ENCODE data around the gene DHCR7.

The DHCR7 gene

DNA sequence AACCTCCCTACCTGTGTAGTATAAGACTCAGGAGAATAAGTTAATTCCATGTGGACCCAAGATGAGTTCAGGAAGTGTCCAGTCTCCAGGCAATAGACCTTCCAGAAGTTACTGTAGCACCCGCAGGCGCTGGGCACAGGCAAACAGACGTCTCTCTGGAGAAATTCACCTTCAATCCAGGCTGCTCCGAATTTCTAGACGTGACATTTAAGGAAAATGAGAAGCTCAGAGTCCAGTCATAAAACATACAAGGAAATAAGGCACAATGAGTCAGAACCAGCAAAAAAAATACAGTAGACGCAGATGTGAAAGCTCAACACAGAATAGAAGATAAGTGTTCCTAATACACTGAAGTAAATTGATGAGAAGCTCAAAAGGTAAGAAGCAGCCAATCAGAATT lies 19.0 kb upstream of the DHCR7 start:
- peaks cover 2% of the 10 kb centered on the region for H3K9me3 ChIP-seq (ENCODE audit: insufficient read depth, low read depth, low read length)
- H2BK12ac ChIP-seq (ENCODE audit: low read length) = no peak overlapping the region
- no peaks in the 10 kb centered on the region for H3K79me1 ChIP-seq (ENCODE audit: low read length)
- no peak overlapping the region for H3K27ac ChIP-seq (ENCODE audit: low read depth, low read length)
- H3K4ac ChIP-seq (ENCODE audit: low read depth, low read length) = no peak overlapping the region
- no peak for DNase-seq
- no peak overlapping the region for H3K23ac ChIP-seq (ENCODE audit: low read length)
- no peaks in the 10 kb centered on the region for H3K27me3 ChIP-seq (ENCODE audit: insufficient read depth, low read length)
- H3K4me2 ChIP-seq (ENCODE audit: low read length) = no peak overlapping the region
- no peak overlapping the region for H3K9ac ChIP-seq (ENCODE audit: low read length)
- WGBS (ENCODE audit: extremely low coverage, insufficient coverage, insufficient read length) = no CpG with 5 or more reads among the region's 6 CpGs
- no peak overlapping the region for H4K91ac ChIP-seq (ENCODE audit: low read depth, low read length)
- H3K4me3 ChIP-seq (ENCODE audit: low read depth, low read length) = no peak overlapping the region
- no peaks in the 10 kb centered on the region for H3K79me2 ChIP-seq (ENCODE audit: control insufficient read depth, insufficient read depth, low read length, poor library complexity)
- no peak overlapping the region for H3K18ac ChIP-seq (ENCODE audit: low read length)
- no peak overlapping the region for H2AK5ac ChIP-seq (ENCODE audit: low read length)
- H3K14ac ChIP-seq (ENCODE audit: low read length) = no peak overlapping the region
- H2AFZ ChIP-seq (ENCODE audit: insufficient read depth, low read length, poor library complexity) = no peak overlapping the region
- peaks cover under 1 to 2% of the 10 kb centered on the region in 2 experiments for H3K4me1 ChIP-seq (ENCODE audit: control insufficient read depth in 1 of 2, insufficient read depth in 2 of 2, low read length in 2 of 2)
- no peak overlapping the region for H2BK5ac ChIP-seq (ENCODE audit: low read depth, low read length, poor library complexity)
- H4K8ac ChIP-seq (ENCODE audit: low read depth, low read length) = no peak overlapping the region
- H4K12ac ChIP-seq (ENCODE audit: low read depth, low read length) = no peak overlapping the region
- peaks cover 19 to 22% of the 10 kb centered on the region in 2 experiments for H3K36me3 ChIP-seq (ENCODE audit: control insufficient read depth in 1 of 2, insufficient read depth in 2 of 2, low read length in 2 of 2)
- no peak overlapping the region for H2BK120ac ChIP-seq (ENCODE audit: insufficient read depth, low read length, poor library complexity)

DNA sequence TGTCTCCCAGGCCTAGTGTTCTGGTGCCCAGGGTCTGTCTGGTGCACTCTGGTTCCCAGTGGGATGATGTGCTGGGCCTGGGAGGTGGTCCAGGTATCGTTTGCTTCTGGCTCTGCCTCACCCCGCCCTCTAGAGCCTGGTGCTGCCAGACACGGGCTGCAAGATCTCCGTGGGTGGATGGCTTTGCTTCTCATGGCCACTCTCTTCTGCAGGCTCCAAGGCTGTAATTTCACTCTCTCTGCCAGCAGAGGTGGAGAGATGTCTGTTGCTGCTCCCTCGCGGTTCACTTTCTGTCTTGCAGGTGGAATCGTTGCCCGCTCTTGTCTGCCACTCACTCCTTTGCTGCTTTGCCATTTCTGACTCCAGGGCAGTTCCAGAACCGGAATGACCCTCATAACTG lies 18.2 kb upstream of the DHCR7 start:
- no CpG with 5 or more reads among the region's 9 CpGs for WGBS (ENCODE audit: extremely low coverage, insufficient coverage, insufficient read length)
- no peak overlapping the region for H3K14ac ChIP-seq (ENCODE audit: low read length)

DNA sequence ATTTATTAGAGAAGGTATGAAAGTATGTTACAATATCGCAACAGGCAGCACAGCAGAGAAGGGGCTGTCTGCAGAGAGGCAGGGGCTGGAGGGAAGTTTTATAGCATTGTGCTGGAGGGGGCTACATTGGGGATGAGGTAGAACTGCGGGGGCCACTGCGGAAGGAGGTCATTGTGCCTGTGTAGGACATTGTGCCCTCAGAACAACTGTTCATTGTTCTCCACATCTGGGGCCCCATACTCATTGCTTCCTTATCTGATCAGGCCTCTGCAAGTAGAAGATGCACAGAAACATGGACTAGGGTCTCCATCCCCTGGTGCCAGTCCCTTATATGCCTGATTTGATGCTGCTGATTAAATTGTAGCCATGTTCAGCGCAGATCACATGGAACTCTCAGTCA lies 16.9 kb upstream of the DHCR7 start:
- Histone ChIP-seq H4K91ac (ENCODE audit: low read depth, low read length) (no peak overlapping the region), H2AFZ (ENCODE audit: insufficient read depth, low read length, poor library complexity) (no peak overlapping the region), H2BK120ac (ENCODE audit: insufficient read depth, low read length, poor library complexity) (no peak overlapping the region), H3K79me1 (ENCODE audit: low read length) (no peaks in the 10 kb centered on the region), H2BK5ac (ENCODE audit: low read depth, low read length, poor library complexity) (no peak overlapping the region), H2BK12ac (ENCODE audit: low read length) (no peak overlapping the region), H3K36me3 (ENCODE audit: control insufficient read depth in 1 of 2, insufficient read depth in 2 of 2, low read length in 2 of 2) (peaks cover 22 to 26% of the 10 kb centered on the region in 2 experiments), H3K14ac (ENCODE audit: low read length) (no peak overlapping the region), H4K8ac (ENCODE audit: low read depth, low read length) (no peak overlapping the region), H3K27ac (ENCODE audit: low read depth, low read length) (no peak overlapping the region), H2AK5ac (ENCODE audit: low read length) (no peak overlapping the region), H3K4me3 (ENCODE audit: low read depth, low read length) (no peak overlapping the region), H3K9me3 (ENCODE audit: insufficient read depth, low read depth, low read length) (peaks cover 2% of the 10 kb centered on the region), H3K27me3 (ENCODE audit: insufficient read depth, low read length) (no peaks in the 10 kb centered on the region), H3K4ac (ENCODE audit: low read depth, low read length) (no peak overlapping the region), H3K4me2 (ENCODE audit: low read length) (no peak overlapping the region), H4K12ac (ENCODE audit: low read depth, low read length) (no peak overlapping the region), H3K79me2 (ENCODE audit: control insufficient read depth, insufficient read depth, low read length, poor library complexity) (no peaks in the 10 kb centered on the region), H3K9ac (ENCODE audit: low read length) (no peak overlapping the region), H3K23ac (ENCODE audit: low read length) (no peak overlapping the region), H3K4me1 (ENCODE audit: control insufficient read depth in 1 of 2, insufficient read depth in 2 of 2, low read length in 2 of 2) (peaks cover 0 to 4% of the 10 kb centered on the region in 2 experiments), H3K18ac (ENCODE audit: low read length) (no peak overlapping the region)
- WGBS (ENCODE audit: extremely low coverage, insufficient coverage, insufficient read length) = no CpG with 5 or more reads among the region's 4 CpGs
- DNase-seq = no peak

More for the DNA sequence above, 18.2 kb upstream of the DHCR7 start:
- no peak overlapping the region for H3K27ac ChIP-seq (ENCODE audit: low read depth, low read length)
- H4K8ac ChIP-seq (ENCODE audit: low read depth, low read length) = no peak overlapping the region
- no peaks in the 10 kb centered on the region for H3K79me1 ChIP-seq (ENCODE audit: low read length)
- H3K23ac ChIP-seq (ENCODE audit: low read length) = no peak overlapping the region
- no peak overlapping the region for H2AFZ ChIP-seq (ENCODE audit: insufficient read depth, low read length, poor library complexity)
- H3K4me3 ChIP-seq (ENCODE audit: low read depth, low read length) = no peak overlapping the region
- no peak overlapping the region for H3K18ac ChIP-seq (ENCODE audit: low read length)
- no peak overlapping the region for H2BK5ac ChIP-seq (ENCODE audit: low read depth, low read length, poor library complexity)
- H2AK5ac ChIP-seq (ENCODE audit: low read length) = no peak overlapping the region
- H3K4ac ChIP-seq (ENCODE audit: low read depth, low read length) = no peak overlapping the region
- H3K9ac ChIP-seq (ENCODE audit: low read length) = no peak overlapping the region
- no peak overlapping the region for H3K4me2 ChIP-seq (ENCODE audit: low read length)
- H3K79me2 ChIP-seq (ENCODE audit: control insufficient read depth, insufficient read depth, low read length, poor library complexity) = no peaks in the 10 kb centered on the region
- DNase-seq = no peak
- H3K4me1 ChIP-seq (ENCODE audit: control insufficient read depth in 1 of 2, insufficient read depth in 2 of 2, low read length in 2 of 2) = peaks cover 0 to 5% of the 10 kb centered on the region in 2 experiments
- H3K36me3 ChIP-seq (ENCODE audit: control insufficient read depth in 1 of 2, insufficient read depth in 2 of 2, low read length in 2 of 2) = peaks cover 19 to 24% of the 10 kb centered on the region in 2 experiments
- no peak overlapping the region for H2BK12ac ChIP-seq (ENCODE audit: low read length)
- no peak overlapping the region for H2BK120ac ChIP-seq (ENCODE audit: insufficient read depth, low read length, poor library complexity)
- H4K91ac ChIP-seq (ENCODE audit: low read depth, low read length) = no peak overlapping the region
- no peaks in the 10 kb centered on the region for H3K27me3 ChIP-seq (ENCODE audit: insufficient read depth, low read length)
- H3K9me3 ChIP-seq (ENCODE audit: insufficient read depth, low read depth, low read length) = peaks cover 2% of the 10 kb centered on the region
- no peak overlapping the region for H4K12ac ChIP-seq (ENCODE audit: low read depth, low read length)

DNA sequence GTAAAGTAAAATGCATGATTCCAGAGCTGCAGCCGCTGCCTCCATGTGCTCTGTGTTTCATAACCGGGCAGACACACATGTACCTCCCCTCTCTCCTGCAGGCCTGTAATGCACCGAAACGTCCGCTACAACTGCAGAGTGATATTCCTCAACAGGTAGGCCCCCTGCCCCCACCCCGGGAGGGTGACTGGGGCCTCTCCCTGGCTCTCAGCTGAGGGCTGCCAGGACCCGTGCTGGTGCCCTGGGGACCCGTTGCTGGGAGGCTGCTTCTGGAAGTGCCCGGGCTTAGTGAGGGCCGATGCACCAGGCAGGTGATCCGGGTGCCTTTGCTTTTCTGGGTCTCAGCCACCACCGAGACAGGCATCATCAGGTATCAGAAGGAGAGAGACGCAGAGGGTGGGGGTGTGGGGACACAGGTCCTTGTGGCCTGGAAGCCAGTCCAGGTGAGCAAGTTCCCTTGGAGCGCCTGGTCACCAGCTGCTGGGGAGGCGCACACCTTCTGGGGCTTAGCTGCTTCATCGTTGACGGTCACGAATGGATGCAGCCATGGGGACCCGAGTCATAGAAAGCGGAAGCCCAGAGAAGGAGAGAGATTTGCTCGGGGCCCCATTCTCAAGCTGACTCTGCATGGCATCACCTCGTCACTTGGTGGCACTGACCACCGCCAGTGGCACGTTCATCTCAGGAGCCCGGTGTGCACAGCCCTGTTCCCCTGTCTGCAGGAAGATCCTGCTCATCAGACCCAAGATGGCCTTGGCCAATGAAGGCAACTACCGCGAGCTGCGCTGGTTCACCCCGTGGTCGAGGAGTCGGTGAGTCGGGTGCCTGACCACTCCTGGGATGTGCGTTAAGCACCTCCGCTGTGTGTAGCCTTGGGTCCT lies 15.4 kb upstream of the DHCR7 start:
- no peak overlapping the region for H4K12ac ChIP-seq (ENCODE audit: low read depth, low read length)
- peaks cover 5% of the 10 kb centered on the region for H3K9me3 ChIP-seq (ENCODE audit: insufficient read depth, low read depth, low read length)
- WGBS (ENCODE audit: extremely low coverage, insufficient coverage, insufficient read length) = no CpG with 5 or more reads among the region's 34 CpGs
- H3K79me2 ChIP-seq (ENCODE audit: control insufficient read depth, insufficient read depth, low read length, poor library complexity) = no peaks in the 10 kb centered on the region
- H4K91ac ChIP-seq (ENCODE audit: low read depth, low read length) = no peak overlapping the region
- DNase-seq = no peak
- no peak overlapping the region for H2BK120ac ChIP-seq (ENCODE audit: insufficient read depth, low read length, poor library complexity)
- peaks cover 37 to 40% of the 10 kb centered on the region in 2 experiments for H3K36me3 ChIP-seq (ENCODE audit: control insufficient read depth in 1 of 2, insufficient read depth in 2 of 2, low read length in 2 of 2)
- H3K23ac ChIP-seq (ENCODE audit: low read length) = no peak overlapping the region
- no peak overlapping the region for H3K14ac ChIP-seq (ENCODE audit: low read length)
- no peak overlapping the region for H3K27ac ChIP-seq (ENCODE audit: low read depth, low read length)
- no peak overlapping the region for H3K9ac ChIP-seq (ENCODE audit: low read length)
- H2AFZ ChIP-seq (ENCODE audit: insufficient read depth, low read length, poor library complexity) = no peak overlapping the region
- no peak overlapping the region for H4K8ac ChIP-seq (ENCODE audit: low read depth, low read length)
- H2BK12ac ChIP-seq (ENCODE audit: low read length) = no peak overlapping the region
- no peak overlapping the region for H3K4me3 ChIP-seq (ENCODE audit: low read depth, low read length)
- H3K18ac ChIP-seq (ENCODE audit: low read length) = no peak overlapping the region
- H3K4me1 ChIP-seq (ENCODE audit: control insufficient read depth in 1 of 2, insufficient read depth in 2 of 2, low read length in 2 of 2) = peaks cover 0 to 3% of the 10 kb centered on the region in 2 experiments
- H3K27me3 ChIP-seq (ENCODE audit: insufficient read depth, low read length) = no peaks in the 10 kb centered on the region
- no peak overlapping the region for H2BK5ac ChIP-seq (ENCODE audit: low read depth, low read length, poor library complexity)
- H3K79me1 ChIP-seq (ENCODE audit: low read length) = no peaks in the 10 kb centered on the region
- no peak overlapping the region for H3K4ac ChIP-seq (ENCODE audit: low read depth, low read length)
- no peak overlapping the region for H2AK5ac ChIP-seq (ENCODE audit: low read length)
- no peak overlapping the region for H3K4me2 ChIP-seq (ENCODE audit: low read length)
